ENCODE results near the gene CXCR2.

DNA sequence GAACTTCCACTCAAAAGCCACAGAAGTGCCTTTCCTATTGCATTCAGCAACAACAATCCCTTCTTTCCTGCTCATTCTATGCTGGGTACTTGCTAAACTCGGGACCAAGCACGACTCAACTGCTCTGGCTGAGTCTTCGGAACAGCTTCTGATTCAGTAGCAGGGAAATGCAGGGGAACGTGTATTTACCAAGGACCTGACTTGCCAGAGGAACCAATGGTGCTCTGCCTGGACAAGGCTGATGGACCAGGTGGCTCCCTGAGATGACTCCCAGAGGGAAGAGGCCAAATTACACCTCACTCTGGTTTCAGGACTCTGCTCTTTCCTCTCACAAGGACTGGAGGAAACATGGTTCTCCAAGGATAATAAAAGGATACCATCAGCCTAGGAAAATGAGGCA, 12.2 kb downstream of the CXCR2 start:
- TF ChIP-seq, protein P1, sequence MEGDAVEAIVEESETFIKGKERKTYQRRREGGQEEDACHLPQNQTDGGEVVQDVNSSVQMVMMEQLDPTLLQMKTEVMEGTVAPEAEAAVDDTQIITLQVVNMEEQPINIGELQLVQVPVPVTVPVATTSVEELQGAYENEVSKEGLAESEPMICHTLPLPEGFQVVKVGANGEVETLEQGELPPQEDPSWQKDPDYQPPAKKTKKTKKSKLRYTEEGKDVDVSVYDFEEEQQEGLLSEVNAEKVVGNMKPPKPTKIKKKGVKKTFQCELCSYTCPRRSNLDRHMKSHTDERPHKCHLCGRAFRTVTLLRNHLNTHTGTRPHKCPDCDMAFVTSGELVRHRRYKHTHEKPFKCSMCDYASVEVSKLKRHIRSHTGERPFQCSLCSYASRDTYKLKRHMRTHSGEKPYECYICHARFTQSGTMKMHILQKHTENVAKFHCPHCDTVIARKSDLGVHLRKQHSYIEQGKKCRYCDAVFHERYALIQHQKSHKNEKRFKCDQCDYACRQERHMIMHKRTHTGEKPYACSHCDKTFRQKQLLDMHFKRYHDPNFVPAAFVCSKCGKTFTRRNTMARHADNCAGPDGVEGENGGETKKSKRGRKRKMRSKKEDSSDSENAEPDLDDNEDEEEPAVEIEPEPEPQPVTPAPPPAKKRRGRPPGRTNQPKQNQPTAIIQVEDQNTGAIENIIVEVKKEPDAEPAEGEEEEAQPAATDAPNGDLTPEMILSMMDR (IDR thresholded peaks at IDR 0.05) = no peak
- no peak for TF ChIP-seq POLR2A (IDR thresholded peaks at IDR 0.05)

Data from heart left ventricle (tissue), 13 donors.